NAMALWA (cell line): Measurements from ENCODE around the gene TRAM2.
"Not testable (repeated sequence)": the region's sequence is repeated elsewhere in the genome, so short reads cannot be mapped to it uniquely, and the experiment has no call there.

ENCODE experiments used
- DNase-seq: peaks from one replicate; pipeline ENCODE4 v3.0.0-alpha.2; 2015; ENCODE audit warnings: low spot score

TRAM2 gene

DNA sequence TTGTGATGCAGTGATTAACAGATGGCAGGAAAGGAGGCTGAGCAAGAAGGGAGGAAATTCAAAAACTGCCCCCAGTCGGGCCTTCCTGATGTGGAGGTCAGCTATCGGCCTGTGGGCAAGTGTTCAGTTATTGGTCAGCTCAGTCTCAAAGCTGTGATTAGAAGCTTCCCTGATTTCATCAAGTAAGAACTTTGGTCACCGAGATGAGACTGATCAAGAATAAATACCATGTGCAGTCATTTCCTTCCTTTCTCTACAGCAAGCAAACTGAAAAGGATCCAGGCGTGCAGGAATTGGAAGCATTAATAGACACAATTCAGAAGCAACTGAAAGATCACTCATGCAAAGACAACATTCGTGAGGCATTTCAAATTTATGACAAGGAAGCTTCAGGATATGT is 87.0 kb downstream of the TRAM2 start:
- no peak for DNase-seq

DNA sequence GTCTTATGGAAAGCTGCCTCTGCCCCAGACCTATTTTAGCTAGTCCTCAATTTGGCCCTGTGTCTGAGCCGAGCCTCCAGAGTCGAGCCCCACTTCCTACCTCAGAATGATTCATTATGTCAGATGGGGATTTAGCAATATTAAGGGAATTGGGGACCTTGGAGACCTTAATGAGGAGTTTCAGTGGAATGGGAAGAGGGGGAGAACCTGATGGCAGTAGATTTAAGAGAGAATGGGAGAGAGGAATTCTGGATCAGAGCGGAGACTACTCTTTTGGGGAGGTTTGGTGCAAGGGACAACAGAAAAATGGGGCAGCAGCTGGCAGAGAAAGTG is 93.2 kb downstream of the TRAM2 start:
- no peak for DNase-seq

DNA sequence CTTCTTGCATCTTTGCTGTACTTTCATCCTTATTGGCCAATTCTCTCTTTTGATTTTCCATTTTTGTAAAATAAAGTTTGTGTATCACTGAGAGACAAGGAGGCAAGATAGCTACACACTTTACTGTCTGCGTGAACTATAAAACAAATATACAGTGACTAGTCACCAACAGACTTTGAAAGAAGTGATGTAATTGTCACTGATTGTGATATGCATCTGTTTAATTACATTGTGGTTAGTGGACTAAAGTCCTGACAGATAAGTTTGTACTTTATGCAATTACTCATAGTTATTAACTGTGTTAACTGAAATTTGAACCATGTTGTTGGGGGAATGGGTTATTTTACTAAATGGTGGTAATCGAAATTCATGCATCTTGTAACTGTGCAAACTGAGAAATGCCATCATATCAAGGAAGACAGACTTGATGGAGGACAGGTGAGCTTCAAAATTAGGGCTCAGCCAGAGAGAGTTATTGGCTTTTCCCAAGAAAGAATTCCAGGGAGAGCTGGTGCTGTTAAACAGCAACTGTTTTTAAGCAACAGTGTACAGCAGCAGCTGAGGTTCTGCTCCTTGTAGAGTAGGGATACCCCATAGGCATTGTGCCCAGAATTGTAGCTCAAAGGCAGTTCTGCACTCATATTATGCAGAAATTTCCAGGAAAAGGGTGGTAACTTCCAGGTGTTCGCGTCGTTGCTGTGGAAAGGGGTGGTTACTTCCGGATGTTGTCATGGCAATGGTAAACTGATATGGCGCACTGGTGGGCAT is 93.8 kb downstream of the TRAM2 start:
- DNase-seq = no peak

DNA sequence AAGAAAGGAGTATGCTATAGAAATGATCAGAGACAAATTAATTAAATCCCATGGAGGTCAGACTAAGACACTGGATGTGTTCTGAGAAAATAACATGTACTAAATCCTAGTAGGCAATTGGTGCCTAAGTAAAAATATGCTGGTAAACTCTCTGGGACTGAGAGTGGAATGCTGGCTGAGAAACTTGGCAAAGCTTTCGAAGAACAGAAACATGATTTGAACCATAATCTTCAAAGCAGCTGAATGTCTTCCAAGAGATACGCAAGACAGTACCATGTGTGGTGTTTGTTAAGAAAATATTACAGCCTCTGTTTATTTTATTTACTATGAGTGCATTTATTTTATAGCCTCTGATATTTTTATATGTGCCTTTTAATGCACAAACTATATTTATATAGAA is 101.6 kb downstream of the TRAM2 start:
- no peak for DNase-seq

DNA sequence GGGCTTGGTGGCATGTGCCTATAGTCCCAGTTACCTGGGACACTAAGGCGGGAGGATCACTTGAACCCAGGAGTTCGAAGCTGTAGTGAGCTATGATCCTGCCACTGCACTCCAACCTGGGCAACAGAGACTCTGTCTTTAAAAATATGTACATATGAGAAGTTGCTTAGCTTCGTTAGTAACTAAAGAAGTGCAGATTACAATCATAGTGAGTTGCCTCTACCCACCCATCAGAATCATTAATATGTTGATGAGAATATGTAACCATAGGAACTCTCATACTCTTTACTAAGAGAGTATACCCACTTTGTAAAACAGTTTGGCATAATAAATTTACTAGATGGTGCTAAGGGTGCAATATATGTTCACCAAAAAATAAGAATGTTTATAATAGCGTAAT is 102.7 kb downstream of the TRAM2 start:
- DNase-seq = no peak

DNA sequence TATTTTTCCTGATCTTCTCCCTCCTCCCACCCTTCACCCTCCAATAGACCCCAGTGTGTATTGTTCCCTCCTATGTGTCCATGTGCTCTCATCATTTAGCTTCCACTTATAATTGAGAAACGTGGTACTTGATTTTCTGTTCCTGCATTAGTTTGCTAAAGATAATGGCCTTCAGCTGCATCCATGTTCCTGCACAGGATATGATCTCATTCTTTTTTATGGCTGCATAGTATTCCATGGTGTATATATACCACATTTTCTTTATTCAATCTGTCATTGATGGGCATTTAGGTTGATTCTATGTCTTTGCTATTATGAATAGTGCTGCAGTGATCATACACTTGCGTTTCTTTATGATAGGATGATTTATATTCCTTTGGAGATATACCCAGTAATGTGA is 115.7 kb downstream of the TRAM2 start:
- not testable (repeated sequence) for DNase-seq

DNA sequence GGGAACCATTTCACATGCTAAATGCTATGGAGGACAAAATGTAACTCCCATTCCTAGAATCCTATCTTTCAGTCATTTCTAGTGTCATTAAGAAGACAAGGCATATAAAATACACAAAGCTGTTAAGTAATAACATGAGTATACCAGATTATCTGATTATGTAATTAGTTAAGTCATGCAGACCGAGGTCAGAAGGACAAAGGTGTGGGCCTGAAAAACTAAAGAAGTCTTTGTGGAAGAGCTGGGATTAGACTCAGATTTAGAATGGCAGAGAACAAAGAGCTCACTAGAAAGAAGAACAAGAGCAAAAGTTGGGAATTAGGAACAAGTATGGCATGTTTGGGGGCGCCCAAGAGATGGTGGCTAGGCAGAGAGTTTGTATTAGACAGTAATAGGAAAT is 119.8 kb downstream of the TRAM2 start:
- DNase-seq = no peak

DNA sequence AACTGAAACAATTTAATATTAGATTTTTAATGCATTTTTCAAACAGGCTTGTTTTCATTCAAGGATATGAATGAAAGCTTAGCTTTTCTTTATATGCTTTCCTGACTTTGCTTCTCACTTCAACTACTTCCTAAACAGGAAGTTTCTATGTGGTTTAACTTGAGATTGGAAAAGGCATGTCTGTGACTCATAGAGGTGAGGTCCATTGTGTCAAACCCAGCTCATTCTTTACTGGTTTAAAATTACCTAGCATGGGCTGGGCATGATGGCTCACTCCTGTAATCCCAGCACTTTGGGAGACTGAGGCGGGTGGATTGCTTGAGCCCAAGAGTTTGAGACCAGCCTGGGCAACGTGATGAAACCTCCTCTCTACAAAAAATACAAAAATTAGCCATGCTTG is 122.3 kb downstream of the TRAM2 start:
- no peak for DNase-seq
